ENCODE results near the gene SMARCA4.

GRCh38 chr19:11020423-11020822 is 59.6 kb downstream of the SMARCA4 start:
- TF ChIP-seq POLR2A (IDR thresholded peaks at IDR 0.05) (no peak), CTCF (IDR thresholded peaks at IDR 0.05) (no peak)
